Uterus (tissue), 4 donors: ENCODE measurements around the gene CHCHD3. TPM values are rescaled to one million over a fixed set of nuclear protein-coding genes. Genes with fewer than 3 reads are reported as not detected.

ENCODE experiments used
- DNase-seq, 2 donors: peaks; one replicate each; pipeline ENCODE4 v3.0.0-alpha.2; 2019 to 2020
- H3K27ac ChIP-seq, 2 donors: fragments of 200-600 bp; sonication (generic); 1 replicate in 1 of 2; 2 replicates in 1 of 2; pipeline ENCODE4 v1.5.1; 2016 to 2018
- H3K27me3 ChIP-seq, 2 donors: fragments of 200-600 bp; sonication (generic); one replicate each; pipeline ENCODE4 v1.5.1; 2018 to 2019; ENCODE audit warnings: control low read depth in 1 of 2
- H3K36me3 ChIP-seq, 2 donors: fragments of 200-600 bp; sonication (generic); one replicate each; pipeline ENCODE4 v1.5.1; 2019; ENCODE audit warnings: control low read depth in 1 of 2
- H3K4me1 ChIP-seq, 2 donors: fragments of 200-600 bp; sonication (generic); one replicate each; pipeline ENCODE4 v1.5.1; 2018 to 2019; ENCODE audit warnings: control low read depth in 1 of 2
- H3K4me3 ChIP-seq, 2 donors: fragments of 200-600 bp; sonication (generic); 1 replicate in 1 of 2; 2 replicates in 1 of 2; pipeline ENCODE4 v1.5.1; 2018 to 2019; ENCODE audit warnings: mild to moderate bottlenecking in 1 of 2
- H3K9me3 ChIP-seq, 2 donors: fragments of 200-600 bp; sonication (generic); one replicate each; pipeline ENCODE4 v1.5.1; 2019; ENCODE audit warnings: control low read depth in 1 of 2
- CTCF ChIP-seq, 4 experiments: fragments of 200-600 bp in 2 of 4; fragments of 450-650 bp in 2 of 4; sonication (generic) in 2 of 4; IDR thresholded peaks; one replicate each; pipeline ENCODE4 v1.5.1; 2016 to 2019; ENCODE audit warnings: antibody characterized with exemption in 4 of 4, mild to moderate bottlenecking in 2 of 4, moderate library complexity in 1 of 4
- POLR2A ChIP-seq, 2 donors: fragments of 450-650 bp; IDR thresholded peaks; one replicate each; pipeline ENCODE4 v1.6.1; 2016; ENCODE audit warnings: antibody characterized with exemption in 2 of 2, mild to moderate bottlenecking in 1 of 2, moderate library complexity in 1 of 2
- intact Hi-C: fragments of 100-400 bp; cut with DNase I; formaldehyde crosslinking; loops from one replicate; pipeline ENCODE4 v1.15.1; 2023; ENCODE audit warnings: low total_unique reads
- total RNA-seq, 4 donors: library from RNA; depleted of rRNA in 3 of 4; stranded (reverse); fragments of >200 nt in 3 of 4; gene quantifications; one replicate each; pipeline versions ENCODE4 v1.1.0 to v1.2.4, GENCODE V29; 2014 to 2023
- donor health status: DM: yes; HTN: yes; CAD: no.

CHCHD3 gene
- total RNA-seq, 4 donors from 2014 or later = 43.5 to 61.0 (median 47.6) TPM

DNA sequence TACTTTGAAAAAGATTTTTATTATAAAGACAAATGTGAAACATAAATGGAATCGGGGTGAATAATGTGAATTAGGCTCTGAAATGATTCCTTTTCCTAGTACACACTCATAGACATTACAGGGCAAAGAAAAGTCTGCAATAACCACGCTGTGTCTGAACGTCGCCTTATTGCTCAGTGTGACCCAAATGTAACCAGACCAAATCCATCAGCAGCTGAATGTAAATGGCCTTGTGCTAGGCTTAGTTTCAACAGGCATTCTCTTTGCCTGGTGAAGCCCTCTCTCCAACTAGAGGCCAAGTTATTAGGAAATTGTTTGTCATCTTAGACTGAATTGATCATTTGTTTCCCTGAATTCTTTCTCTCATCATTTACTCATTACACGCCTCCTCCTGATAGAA, 225.5 kb downstream of the CHCHD3 start:
- intact Hi-C loops = no loop called here
- H3K9me3 ChIP-seq = no peaks in the 10 kb centered on the region
- DNase-seq = no peak

DNA sequence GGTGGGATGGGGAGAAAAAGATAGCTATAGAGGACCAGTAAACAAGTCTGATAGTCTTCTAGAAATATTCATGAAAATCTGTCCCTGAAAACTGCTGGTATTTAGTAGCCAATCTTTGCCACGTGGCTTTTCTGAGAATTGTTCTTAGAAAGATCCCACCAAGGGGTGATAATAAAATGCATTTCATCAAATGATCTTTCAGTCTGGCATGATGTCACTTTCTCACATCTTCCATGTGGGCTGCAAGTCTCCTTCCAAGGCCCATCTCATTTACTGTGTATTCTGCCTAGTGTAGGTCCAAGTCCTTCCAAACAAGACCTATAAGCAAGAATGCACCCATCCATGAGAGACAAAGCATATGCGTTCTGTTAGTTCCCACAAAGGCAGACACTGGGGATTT, 226.0 kb downstream of the CHCHD3 start:
- Histone ChIP-seq H3K4me3 (no peak overlapping the region), H3K27me3 (no peaks in the 10 kb centered on the region), H3K4me1 (no peaks in the 10 kb centered on the region), H3K9me3 (no peaks in the 10 kb centered on the region), H3K27ac (no peak overlapping the region), H3K36me3 (no peaks in the 10 kb centered on the region)
- intact Hi-C loops = no loop called here
- TF ChIP-seq POLR2A (IDR thresholded peaks at IDR 0.05) (no peak), CTCF (IDR thresholded peaks at IDR 0.05) (no peak)
- no peak for DNase-seq

More for the DNA sequence above, 225.5 kb downstream of the CHCHD3 start:
- Histone ChIP-seq H3K36me3 (no peaks in the 10 kb centered on the region), H3K27me3 (no peaks in the 10 kb centered on the region), H3K4me3 (no peak overlapping the region), H3K27ac (no peak overlapping the region), H3K4me1 (no peaks in the 10 kb centered on the region)
- TF ChIP-seq CTCF (IDR thresholded peaks at IDR 0.05) = no peak
- no peak for TF ChIP-seq POLR2A (IDR thresholded peaks at IDR 0.05)

GRCh38 chr7:132854238-132854637, 227.7 kb downstream of the CHCHD3 start:
- no peaks in the 10 kb centered on the region for H3K36me3 ChIP-seq
- H3K27ac ChIP-seq = no peak overlapping the region
- intact Hi-C loops = no loop called here
- no peaks in the 10 kb centered on the region for H3K27me3 ChIP-seq
- no peaks in the 10 kb centered on the region for H3K4me1 ChIP-seq
- DNase-seq = no peak
- TF ChIP-seq CTCF (IDR thresholded peaks at IDR 0.05) = no peak
- no peak for TF ChIP-seq POLR2A (IDR thresholded peaks at IDR 0.05)
- no peaks in the 10 kb centered on the region for H3K9me3 ChIP-seq
- H3K4me3 ChIP-seq = no peak overlapping the region

- no peak for DNase-seq
- no peak for TF ChIP-seq CTCF (IDR thresholded peaks at IDR 0.05)
- TF ChIP-seq POLR2A (IDR thresholded peaks at IDR 0.05) = no peak
- Histone ChIP-seq H3K27ac (no peak overlapping the region), H3K36me3 (no peaks in the 10 kb centered on the region), H3K27me3 (no peaks in the 10 kb centered on the region), H3K4me1 (no peaks in the 10 kb centered on the region), H3K9me3 (no peaks in the 10 kb centered on the region), H3K4me3 (no peak overlapping the region)
- intact Hi-C loops = no loop called here
Observed at GRCh38 chr7:132847376-132847775, 234.5 kb downstream of the CHCHD3 start.

- Histone ChIP-seq H3K9me3 (no peaks in the 10 kb centered on the region), H3K27me3 (no peaks in the 10 kb centered on the region), H3K4me3 (no peak overlapping the region), H3K27ac (no peak overlapping the region), H3K4me1 (no peaks in the 10 kb centered on the region), H3K36me3 (no peaks in the 10 kb centered on the region)
- no peak for TF ChIP-seq POLR2A (IDR thresholded peaks at IDR 0.05)
- no peak for TF ChIP-seq CTCF (IDR thresholded peaks at IDR 0.05)
- intact Hi-C loops = no loop called here
- DNase-seq = no peak
Observed at GRCh38 chr7:132846086-132846485, 235.8 kb downstream of the CHCHD3 start.
